Progenitor cell of endocrine pancreas (in vitro differentiated cells): ENCODE results near the gene GPC4. TPM values are rescaled to one million over a fixed set of nuclear protein-coding genes. Genes with fewer than 3 reads are reported as not detected.

ENCODE experiments used
- DNase-seq: peaks from one replicate; pipeline ENCODE4 v3.0.0; 2021; ENCODE audit warnings: low spot score; ENCODE audit not compliant: unreplicated experiment
- H3K27ac Mint-ChIP-seq: 2 replicates; pipeline ENCODE4 v1.8.0; 2021; ENCODE audit warnings: mild to moderate bottlenecking, moderate library complexity, mixed read lengths
- H3K27me3 Mint-ChIP-seq: 2 replicates; pipeline ENCODE4 v1.8.0; 2021; ENCODE audit warnings: mixed read lengths
- H3K36me3 Mint-ChIP-seq: 2 replicates; pipeline ENCODE4 v1.8.0; 2022; ENCODE audit warnings: mixed read lengths; ENCODE audit not compliant: insufficient read depth
- H3K4me1 Mint-ChIP-seq: 2 replicates; pipeline ENCODE4 v1.8.0; 2021; ENCODE audit warnings: low read depth, mixed read lengths
- H3K4me3 Mint-ChIP-seq: 2 replicates; pipeline ENCODE4 v1.8.0; 2021; ENCODE audit warnings: low read depth, mild to moderate bottlenecking, moderate library complexity, mixed read lengths
- H3K9me3 Mint-ChIP-seq: 2 replicates; pipeline ENCODE4 v1.8.0; 2021; ENCODE audit warnings: low read depth, mixed read lengths
- total RNA-seq: library from RNA; stranded (reverse); gene quantifications from 2 replicates; pipeline ENCODE4 v1.2.1, GENCODE V29; 2021
- TF ChIP-seq, protein P1 (sequence below): fragments of 200-600 bp; sonication (generic); IDR thresholded peaks from one replicate; pipeline ENCODE4 v1.5.0; 2021; ENCODE audit warnings: antibody characterized with exemption, mild to moderate bottlenecking; ENCODE audit not compliant: unreplicated experiment

GPC4 gene
- total RNA-seq, 1 donor from 2014 or later, result 10.8 TPM

DNA sequence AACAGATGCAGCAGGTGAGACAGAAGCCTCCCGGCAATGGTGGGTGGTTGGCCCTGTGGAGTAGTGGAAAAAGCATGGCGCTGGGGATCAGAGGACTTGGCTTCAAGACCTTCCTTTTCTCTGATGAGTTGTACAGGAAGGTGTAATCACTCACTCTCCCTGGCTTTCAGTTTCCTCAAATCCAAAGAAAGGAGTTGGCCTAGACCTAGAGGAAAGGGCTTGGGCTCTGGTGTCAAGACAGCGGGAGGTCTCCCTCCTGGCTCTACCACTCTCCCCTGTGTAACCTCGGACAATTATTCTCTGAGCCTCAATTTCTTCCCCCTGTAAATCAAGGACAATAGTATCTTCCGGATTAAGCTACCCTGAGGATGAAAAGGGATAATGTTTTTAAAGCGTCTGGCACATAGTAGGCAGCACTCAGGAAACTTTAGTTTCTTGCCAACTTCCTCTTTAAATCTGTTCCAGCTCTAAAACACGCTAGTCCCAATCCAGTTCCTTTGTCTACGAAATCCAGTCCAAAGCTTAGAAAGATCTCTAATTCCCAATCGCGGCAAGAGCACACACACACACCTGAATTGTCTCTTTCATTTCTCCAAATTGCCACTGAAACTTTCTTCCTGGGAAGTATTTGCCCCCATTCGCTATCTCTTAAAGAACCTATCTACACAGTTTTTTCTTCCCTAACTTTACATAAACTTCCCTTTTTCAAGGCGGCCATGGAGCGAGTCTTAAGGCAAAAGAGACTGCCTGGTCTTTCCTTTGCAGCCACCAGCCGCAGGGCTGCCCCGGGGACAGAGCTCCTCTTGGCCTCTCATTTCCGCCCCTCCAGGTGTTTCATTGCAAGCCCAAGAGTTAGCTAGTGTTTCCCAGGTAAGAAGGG lies 29.9 kb upstream of the GPC4 start:
- Mint-ChIP-seq H3K9me3 (no peaks in the 10 kb centered on the region), H3K4me1 (peaks cover 20% of the 10 kb centered on the region), H3K27ac (peak overlapping the region; percentile 92), H3K36me3 (no peaks in the 10 kb centered on the region), H3K4me3 (peak overlapping the region; percentile 86), H3K27me3 (peaks cover 16% of the 10 kb centered on the region)
- peak; percentile 21 for DNase-seq
- TF ChIP-seq, protein P1, sequence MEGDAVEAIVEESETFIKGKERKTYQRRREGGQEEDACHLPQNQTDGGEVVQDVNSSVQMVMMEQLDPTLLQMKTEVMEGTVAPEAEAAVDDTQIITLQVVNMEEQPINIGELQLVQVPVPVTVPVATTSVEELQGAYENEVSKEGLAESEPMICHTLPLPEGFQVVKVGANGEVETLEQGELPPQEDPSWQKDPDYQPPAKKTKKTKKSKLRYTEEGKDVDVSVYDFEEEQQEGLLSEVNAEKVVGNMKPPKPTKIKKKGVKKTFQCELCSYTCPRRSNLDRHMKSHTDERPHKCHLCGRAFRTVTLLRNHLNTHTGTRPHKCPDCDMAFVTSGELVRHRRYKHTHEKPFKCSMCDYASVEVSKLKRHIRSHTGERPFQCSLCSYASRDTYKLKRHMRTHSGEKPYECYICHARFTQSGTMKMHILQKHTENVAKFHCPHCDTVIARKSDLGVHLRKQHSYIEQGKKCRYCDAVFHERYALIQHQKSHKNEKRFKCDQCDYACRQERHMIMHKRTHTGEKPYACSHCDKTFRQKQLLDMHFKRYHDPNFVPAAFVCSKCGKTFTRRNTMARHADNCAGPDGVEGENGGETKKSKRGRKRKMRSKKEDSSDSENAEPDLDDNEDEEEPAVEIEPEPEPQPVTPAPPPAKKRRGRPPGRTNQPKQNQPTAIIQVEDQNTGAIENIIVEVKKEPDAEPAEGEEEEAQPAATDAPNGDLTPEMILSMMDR, result peak; percentile 16

DNA sequence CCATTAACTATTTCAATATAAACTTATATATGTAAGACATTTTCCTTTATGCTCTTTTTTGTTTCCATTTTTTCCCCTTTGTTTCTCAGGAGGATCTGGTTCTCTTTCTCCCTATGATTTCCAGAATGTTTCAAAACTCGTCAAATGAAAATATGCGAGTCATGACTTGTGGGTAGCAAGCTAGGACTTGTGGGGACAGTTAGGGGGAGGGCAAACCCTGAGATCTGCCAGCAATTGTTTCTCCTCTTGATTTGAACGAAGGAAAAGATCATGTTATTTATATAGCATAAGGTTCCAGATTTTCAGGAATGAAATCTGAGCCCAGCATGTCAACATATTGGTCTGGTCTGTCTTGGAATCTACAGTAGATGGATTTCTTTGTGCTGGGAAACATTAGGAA lies 28.9 kb upstream of the GPC4 start:
- no peaks in the 10 kb centered on the region for H3K36me3 Mint-ChIP-seq
- peaks cover 21% of the 10 kb centered on the region for H3K4me1 Mint-ChIP-seq
- no peak for DNase-seq
- H3K9me3 Mint-ChIP-seq, result no peaks in the 10 kb centered on the region
- H3K27me3 Mint-ChIP-seq, result peaks cover 22% of the 10 kb centered on the region
- H3K4me3 Mint-ChIP-seq, result no peak overlapping the region
- TF ChIP-seq, protein P1, result no peak
- no peak overlapping the region for H3K27ac Mint-ChIP-seq

DNA sequence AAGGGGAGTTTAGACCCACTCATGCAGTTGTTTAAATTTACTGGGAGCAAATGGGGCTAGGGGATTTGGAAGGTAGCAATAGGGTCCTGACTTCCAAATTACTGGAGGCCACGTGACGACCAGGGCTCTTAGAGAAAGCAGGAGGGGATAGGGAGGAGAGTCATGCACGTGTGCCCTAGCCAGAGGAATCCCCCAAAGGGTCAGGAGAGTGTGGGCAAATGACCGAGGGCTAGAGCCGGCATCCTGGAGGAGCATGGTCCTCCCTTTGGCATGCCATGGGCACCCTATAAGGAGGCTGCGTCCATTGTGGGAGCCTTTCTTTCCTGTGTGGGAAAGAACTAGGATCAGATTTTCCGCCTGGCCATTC lies 25.5 kb upstream of the GPC4 start:
- Mint-ChIP-seq H3K27ac (no peak overlapping the region), H3K9me3 (no peaks in the 10 kb centered on the region), H3K4me1 (peaks cover 18% of the 10 kb centered on the region), H3K36me3 (no peaks in the 10 kb centered on the region), H3K27me3 (peaks cover 37% of the 10 kb centered on the region), H3K4me3 (no peak overlapping the region)
- no peak for DNase-seq
- TF ChIP-seq, protein P1, result no peak

DNA sequence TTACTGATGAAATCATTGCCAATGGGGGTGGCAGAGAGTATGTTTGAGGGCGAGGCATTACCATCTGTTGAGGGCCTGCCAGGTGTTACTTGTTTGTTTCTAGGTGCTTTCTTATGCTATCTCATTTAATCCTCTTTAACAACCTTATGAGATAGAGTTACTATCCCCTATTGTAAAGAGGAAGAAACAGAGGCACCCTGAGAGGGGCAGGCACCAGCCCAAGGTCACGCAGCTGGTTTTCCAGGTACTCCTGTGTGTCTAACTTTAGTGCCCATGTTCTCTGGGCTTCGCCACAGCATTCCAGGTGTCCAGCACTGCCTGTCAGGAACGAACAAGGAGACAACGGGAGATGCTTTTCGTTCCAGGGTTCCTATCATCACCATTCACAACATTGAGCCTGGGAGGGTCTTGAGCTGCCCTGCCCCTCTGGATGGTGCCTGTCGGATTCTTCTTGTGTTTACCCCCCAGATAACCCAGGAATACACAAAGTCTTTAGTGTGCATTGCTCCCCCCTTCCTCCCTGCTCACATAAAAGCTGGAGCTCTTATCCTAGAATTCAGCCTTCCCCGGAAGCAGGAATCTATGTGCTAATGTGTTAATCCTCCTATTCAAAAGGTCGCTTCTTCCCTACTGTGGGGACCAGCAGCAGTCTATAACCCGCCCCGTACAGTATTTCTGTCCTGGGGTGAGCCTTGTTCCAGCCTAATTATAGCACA lies 24.9 kb upstream of the GPC4 start:
- H3K27me3 Mint-ChIP-seq, result peaks cover 37% of the 10 kb centered on the region
- peaks cover 17% of the 10 kb centered on the region for H3K4me1 Mint-ChIP-seq
- H3K36me3 Mint-ChIP-seq, result no peaks in the 10 kb centered on the region
- no peak overlapping the region for H3K4me3 Mint-ChIP-seq
- H3K27ac Mint-ChIP-seq, result no peak overlapping the region
- H3K9me3 Mint-ChIP-seq, result no peaks in the 10 kb centered on the region
- no peak for DNase-seq
- TF ChIP-seq, protein P1, result no peak

DNA sequence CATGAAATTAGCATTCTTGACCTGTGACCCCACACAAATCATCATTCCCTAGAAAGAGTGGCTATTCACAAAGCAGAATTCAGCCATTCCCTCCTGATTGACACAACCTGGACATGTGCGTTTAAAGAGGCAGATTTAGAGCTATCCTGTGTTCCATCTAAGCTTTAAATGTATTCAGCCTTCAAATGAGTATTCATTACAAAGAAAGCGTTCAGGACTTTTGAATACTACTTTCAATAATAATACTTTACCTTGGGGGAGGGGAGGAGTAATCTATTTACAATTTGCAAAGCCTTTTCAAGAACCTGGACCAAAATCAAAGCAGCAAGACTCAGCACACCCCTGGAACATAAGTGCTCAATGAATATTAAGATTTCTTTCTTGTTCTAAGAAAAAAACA lies 22.5 kb upstream of the GPC4 start:
- Mint-ChIP-seq H3K36me3 (no peaks in the 10 kb centered on the region), H3K27ac (no peak overlapping the region), H3K9me3 (no peaks in the 10 kb centered on the region), H3K4me3 (no peak overlapping the region), H3K27me3 (peaks cover 37% of the 10 kb centered on the region), H3K4me1 (peaks cover 10% of the 10 kb centered on the region)
- no peak for DNase-seq
- TF ChIP-seq, protein P1, result no peak
